WTC11 (cell line): ENCODE measurements around the gene UHMK1.

Experiments used
- ATF3 ChIP-seq: sonication (generic); formaldehyde crosslinking; conservative IDR thresholded peaks from 2 replicates; pipeline ENCODE4 v1.8.1; 2022; ENCODE audit warnings: mild to moderate bottlenecking, missing genetic modification reagents
- CBFB ChIP-seq: sonication (generic); formaldehyde crosslinking; IDR thresholded peaks from 2 replicates; pipeline ENCODE4 v1.8.1; 2022; ENCODE audit warnings: mild to moderate bottlenecking, low read depth, missing genetic modification reagents
- CREB1 ChIP-seq: sonication (generic); formaldehyde crosslinking; IDR thresholded peaks from 2 replicates; pipeline ENCODE4 v1.8.0; 2023; ENCODE audit warnings: mild to moderate bottlenecking, missing genetic modification reagents
- CREM ChIP-seq: sonication (generic); formaldehyde crosslinking; IDR thresholded peaks from 2 replicates; pipeline ENCODE4 v1.8.1; 2022; ENCODE audit warnings: mild to moderate bottlenecking, missing genetic modification reagents, moderate library complexity
- ELF4 ChIP-seq: sonication (generic); formaldehyde crosslinking; IDR thresholded peaks from 2 replicates; pipeline ENCODE4 v1.8.1; 2022; ENCODE audit warnings: low read depth, mild to moderate bottlenecking, moderate library complexity, missing genetic modification reagents
- IRF1 ChIP-seq: sonication (generic); formaldehyde crosslinking; IDR thresholded peaks from 2 replicates; pipeline ENCODE4 v1.8.0; 2023; ENCODE audit warnings: missing genetic modification reagents
- IRF2 ChIP-seq: sonication (generic); formaldehyde crosslinking; IDR thresholded peaks from 2 replicates; pipeline ENCODE4 v1.8.0; 2022; ENCODE audit warnings: low read depth, missing genetic modification reagents, borderline replicate concordance
- JUN ChIP-seq: sonication (generic); formaldehyde crosslinking; IDR thresholded peaks from 2 replicates; pipeline ENCODE4 v1.8.0; 2023; ENCODE audit warnings: mild to moderate bottlenecking, missing genetic modification reagents
- NR1H2 ChIP-seq: sonication (generic); formaldehyde crosslinking; IDR thresholded peaks from 2 replicates; pipeline ENCODE4 v1.9.0; 2021; ENCODE audit warnings: mild to moderate bottlenecking, moderate library complexity, missing genetic modification reagents
- NR2C2 ChIP-seq: sonication (generic); formaldehyde crosslinking; IDR thresholded peaks from 2 replicates; pipeline ENCODE4 v1.8.0; 2022; ENCODE audit warnings: mild to moderate bottlenecking, missing genetic modification reagents
- SP1 ChIP-seq: sonication (generic); formaldehyde crosslinking; conservative IDR thresholded peaks from 2 replicates; pipeline ENCODE4 v1.8.1; 2022; ENCODE audit warnings: missing genetic modification reagents
- USF2 ChIP-seq: sonication (generic); formaldehyde crosslinking; IDR thresholded peaks from 2 replicates; pipeline ENCODE4 v1.8.1; 2023; ENCODE audit warnings: mild to moderate bottlenecking, missing genetic modification reagents, moderate library complexity
- ZNF232 ChIP-seq: sonication (generic); formaldehyde crosslinking; IDR thresholded peaks from 2 replicates; pipeline ENCODE4 v1.8.0; 2022; ENCODE audit warnings: mild to moderate bottlenecking, missing genetic modification reagents
- TF ChIP-seq, protein P1 (sequence below): fragments of 200-600 bp; IDR thresholded peaks from 2 replicates; pipeline ENCODE4 v1.8.0; 2022; ENCODE audit warnings: antibody characterized with exemption

DNA sequence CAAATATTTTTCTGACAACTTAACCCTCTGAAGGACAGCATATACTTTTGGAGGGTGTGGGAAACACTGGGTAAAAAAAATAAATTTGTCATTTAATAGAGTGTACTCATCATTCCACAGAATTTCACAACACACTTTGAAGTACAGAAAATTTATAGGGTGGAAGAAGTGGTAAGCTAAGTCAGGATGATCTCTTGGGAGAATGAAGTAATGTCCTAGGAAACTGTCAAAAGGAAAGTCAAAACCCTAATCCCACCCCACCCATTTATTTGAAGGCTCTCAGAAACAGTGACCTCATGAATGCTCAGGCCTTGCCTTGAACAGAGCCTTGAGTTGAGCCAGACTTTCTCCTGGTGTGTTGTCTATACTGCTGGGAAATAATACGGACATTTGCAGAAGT lies 56.6 kb downstream of the UHMK1 start:
- no peak for TF ChIP-seq ELF4
- TF ChIP-seq ATF3, result no peak
- TF ChIP-seq, protein P1, sequence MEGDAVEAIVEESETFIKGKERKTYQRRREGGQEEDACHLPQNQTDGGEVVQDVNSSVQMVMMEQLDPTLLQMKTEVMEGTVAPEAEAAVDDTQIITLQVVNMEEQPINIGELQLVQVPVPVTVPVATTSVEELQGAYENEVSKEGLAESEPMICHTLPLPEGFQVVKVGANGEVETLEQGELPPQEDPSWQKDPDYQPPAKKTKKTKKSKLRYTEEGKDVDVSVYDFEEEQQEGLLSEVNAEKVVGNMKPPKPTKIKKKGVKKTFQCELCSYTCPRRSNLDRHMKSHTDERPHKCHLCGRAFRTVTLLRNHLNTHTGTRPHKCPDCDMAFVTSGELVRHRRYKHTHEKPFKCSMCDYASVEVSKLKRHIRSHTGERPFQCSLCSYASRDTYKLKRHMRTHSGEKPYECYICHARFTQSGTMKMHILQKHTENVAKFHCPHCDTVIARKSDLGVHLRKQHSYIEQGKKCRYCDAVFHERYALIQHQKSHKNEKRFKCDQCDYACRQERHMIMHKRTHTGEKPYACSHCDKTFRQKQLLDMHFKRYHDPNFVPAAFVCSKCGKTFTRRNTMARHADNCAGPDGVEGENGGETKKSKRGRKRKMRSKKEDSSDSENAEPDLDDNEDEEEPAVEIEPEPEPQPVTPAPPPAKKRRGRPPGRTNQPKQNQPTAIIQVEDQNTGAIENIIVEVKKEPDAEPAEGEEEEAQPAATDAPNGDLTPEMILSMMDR, result no peak
- TF ChIP-seq NR2C2 (CRISPR knock-in tag), result no peak
- no peak for TF ChIP-seq CBFB (CRISPR knock-in tag)
- TF ChIP-seq USF2, result no peak
- TF ChIP-seq ZNF232 (CRISPR knock-in tag), result no peak
- no peak for TF ChIP-seq IRF2 (CRISPR knock-in tag)
- TF ChIP-seq CREM (CRISPR knock-in tag), result no peak
- no peak for TF ChIP-seq JUN (CRISPR knock-in tag)
- no peak for TF ChIP-seq IRF1 (CRISPR knock-in tag)
- no peak for TF ChIP-seq NR1H2
- no peak for TF ChIP-seq SP1
- TF ChIP-seq CREB1, result no peak
